ENCODE measurements around the gene SLC10A1.
A peak's percentile ranks its signal among the peaks of the same experiment; 100 is the strongest.
"Not testable (repeated sequence)": the region's sequence is repeated elsewhere in the genome, so short reads cannot be mapped to it uniquely, and the experiment has no call there.

Gene SLC10A1

DNA sequence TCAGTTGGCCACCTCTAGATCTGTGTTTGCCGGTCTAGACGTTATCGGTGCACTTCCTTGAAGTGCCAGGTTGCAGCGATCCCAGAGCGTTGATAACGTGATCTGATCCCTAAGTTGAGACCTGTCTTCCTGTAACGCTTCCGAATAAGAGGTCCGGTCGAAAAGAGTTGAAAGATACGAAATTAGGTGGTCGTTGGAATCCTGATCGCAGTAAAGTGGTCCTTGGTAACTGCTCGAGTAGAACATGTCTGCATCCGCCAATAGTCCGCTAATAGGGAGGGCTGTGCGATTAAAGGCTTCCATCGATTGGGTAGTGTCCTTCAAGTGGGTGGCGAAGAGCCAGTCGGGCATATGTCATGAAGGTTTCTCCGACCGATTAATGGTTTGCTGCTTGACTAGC, 27.4 kb downstream of the SLC10A1 start:
- no peak for DNase-seq (ENCODE audit: low read depth)

DNA sequence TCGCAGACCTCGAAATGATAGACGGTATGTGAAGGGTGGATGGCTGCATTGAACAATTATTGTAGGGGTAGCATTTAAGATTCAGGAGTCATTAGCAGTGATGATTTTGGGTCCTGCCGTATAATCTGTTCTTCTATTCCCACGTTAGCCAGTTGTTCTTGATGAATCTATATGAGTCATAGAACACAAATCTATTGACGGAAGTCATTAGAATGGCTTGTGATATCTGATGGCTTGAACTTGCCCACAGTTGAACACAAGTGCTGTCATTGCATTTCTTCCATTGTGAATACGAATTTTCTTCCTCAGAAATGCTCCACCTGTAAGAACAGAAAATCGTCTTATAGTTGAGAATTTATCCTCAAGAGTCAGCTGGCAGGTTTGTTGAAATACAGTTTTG, 28.2 kb downstream of the SLC10A1 start:
- no peak for DNase-seq (ENCODE audit: low read depth)

GRCh38 chr14:69767369-69767999, 29.6 kb downstream of the SLC10A1 start:
- peak; percentile 80 for DNase-seq (ENCODE audit: low read depth)

- DNase-seq (ENCODE audit: low read depth): peak; percentile 97
Measured at GRCh38 chr14:69766984-69767368, 30.1 kb downstream of the SLC10A1 start, which contains the start of gene SRSF5. SRSF5 (plus strand) TSS chr14:69767142; CDS start chr14:69768157, 1,015 bp downstream.

GRCh38 chr14:69763761-69764510, 33.1 kb downstream of the SLC10A1 start:
- no peak for DNase-seq (ENCODE audit: low read depth)

GRCh38 chr14:69760810-69761209, 36.2 kb downstream of the SLC10A1 start:
- no peak for DNase-seq (ENCODE audit: low read depth)

DNA sequence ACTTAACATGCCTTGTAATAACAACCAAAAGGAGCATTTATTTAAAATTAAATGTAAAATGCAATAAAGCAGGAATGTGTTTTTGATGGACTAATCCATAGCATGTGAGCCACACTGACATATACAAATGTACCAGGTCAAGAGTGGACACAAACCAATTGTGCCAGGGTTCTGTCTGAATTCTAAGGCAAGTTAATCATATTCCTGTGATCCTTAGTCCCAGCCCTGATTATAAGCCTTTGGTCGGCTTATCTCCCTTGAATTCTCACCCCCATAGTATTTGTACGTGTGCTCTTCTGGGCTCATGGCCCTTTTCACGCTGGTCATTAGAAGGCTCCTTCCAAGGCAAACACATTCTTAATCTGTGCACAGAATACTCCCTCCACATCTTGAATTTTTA, 40.7 kb downstream of the SLC10A1 start:
- DNase-seq (ENCODE audit: low read depth): no peak

GRCh38 chr14:69755784-69756183, 41.3 kb downstream of the SLC10A1 start:
- no peak for DNase-seq (ENCODE audit: low read depth)

- no peak for DNase-seq (ENCODE audit: low read depth)
Measured at GRCh38 chr14:69755296-69755695, 41.7 kb downstream of the SLC10A1 start.

GRCh38 chr14:69754487-69754886, 42.6 kb downstream of the SLC10A1 start:
- DNase-seq (ENCODE audit: low read depth): no peak

DNA sequence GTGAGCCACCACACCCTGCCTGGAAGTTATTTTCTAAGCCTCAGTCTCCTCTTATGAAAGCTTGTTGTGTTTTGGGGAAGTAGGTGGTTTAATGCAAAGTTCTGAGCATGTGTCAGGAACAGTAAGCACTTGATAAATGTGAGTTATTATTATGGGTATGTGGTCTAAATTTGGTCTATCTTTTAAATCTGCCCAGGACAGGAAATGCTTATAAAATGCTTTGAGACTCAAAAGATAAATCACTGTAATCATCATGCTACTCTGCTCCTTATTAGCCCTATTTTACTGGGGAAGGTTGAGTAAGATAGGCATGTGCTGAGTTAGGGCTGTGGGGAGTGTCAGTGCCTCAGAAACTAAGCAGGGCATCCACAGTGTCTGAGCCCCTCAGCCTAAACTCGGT, 43.2 kb downstream of the SLC10A1 start:
- DNase-seq (ENCODE audit: low read depth): no peak

- DNase-seq (ENCODE audit: low read depth): no peak
Measured at GRCh38 chr14:69752773-69753172, 44.3 kb downstream of the SLC10A1 start.

DNA sequence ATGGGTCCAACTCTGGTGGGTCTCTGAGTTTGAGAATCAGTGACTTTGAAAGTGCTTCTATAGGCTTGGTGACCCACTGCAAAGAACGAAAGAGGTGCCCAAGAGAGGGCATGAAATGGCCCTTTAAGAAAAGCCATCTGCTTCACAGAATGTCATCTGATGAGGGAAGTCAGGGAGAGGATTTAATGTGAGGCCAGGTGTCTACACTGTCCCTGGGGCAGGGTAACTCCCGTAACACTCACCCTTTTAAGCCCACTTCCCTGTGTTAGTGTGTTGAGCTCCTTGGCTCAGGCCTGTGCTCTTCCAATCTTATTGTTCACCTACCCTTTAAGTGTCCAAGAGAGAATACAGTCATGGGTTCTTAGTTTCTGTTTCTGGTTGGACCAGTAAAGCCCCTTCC, 46.5 kb downstream of the SLC10A1 start:
- no peak for DNase-seq (ENCODE audit: low read depth)

GRCh38 chr14:69749956-69750355, 47.1 kb downstream of the SLC10A1 start:
- DNase-seq (ENCODE audit: low read depth): no peak

DNA sequence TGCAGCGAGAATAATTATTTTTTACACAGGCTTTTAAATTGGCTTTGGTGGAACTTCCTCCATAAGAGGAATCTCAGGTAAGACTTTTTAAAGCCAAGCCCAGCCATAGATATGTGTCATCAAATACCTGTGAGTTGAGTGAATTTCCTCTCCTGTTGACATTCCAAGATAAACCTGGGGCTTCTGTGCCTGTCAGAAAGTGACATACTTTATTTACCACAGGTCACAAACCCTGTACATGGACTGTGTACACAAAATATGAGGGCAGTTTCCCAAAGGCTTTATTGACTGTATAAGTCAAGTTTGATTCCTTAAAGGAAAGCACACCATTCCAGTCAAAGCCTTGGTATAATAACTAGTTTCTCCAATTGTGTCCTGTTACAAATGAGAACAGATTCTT, 56.0 kb downstream of the SLC10A1 start:
- DNase-seq (ENCODE audit: low read depth): no peak

DNA sequence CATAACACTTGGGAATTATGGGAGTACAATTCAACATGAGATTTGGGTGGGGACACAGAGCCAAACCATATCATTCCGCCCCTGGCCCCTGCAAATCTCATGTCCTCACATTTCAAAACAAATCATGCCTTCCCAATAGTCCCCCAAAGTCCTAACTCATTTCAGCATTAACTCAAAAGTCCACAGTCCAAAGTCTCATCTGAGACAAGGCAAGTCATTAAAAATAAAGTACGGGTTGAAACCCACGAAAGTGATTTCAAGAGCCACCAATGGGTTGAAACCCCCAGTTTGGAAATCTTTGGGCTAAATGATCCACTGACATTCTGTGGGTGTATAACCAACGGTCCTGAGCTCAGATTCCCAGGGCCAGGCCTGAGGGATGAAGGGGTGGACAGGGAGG, 60.6 kb downstream of the SLC10A1 start:
- DNase-seq (ENCODE audit: low read depth): not testable (repeated sequence)

- DNase-seq (ENCODE audit: low read depth): not testable (repeated sequence)
Measured at GRCh38 chr14:69731919-69732598, 65.0 kb downstream of the SLC10A1 start.

GRCh38 chr14:69727860-69728259, 69.2 kb downstream of the SLC10A1 start:
- DNase-seq (ENCODE audit: low read depth): no peak

DNA sequence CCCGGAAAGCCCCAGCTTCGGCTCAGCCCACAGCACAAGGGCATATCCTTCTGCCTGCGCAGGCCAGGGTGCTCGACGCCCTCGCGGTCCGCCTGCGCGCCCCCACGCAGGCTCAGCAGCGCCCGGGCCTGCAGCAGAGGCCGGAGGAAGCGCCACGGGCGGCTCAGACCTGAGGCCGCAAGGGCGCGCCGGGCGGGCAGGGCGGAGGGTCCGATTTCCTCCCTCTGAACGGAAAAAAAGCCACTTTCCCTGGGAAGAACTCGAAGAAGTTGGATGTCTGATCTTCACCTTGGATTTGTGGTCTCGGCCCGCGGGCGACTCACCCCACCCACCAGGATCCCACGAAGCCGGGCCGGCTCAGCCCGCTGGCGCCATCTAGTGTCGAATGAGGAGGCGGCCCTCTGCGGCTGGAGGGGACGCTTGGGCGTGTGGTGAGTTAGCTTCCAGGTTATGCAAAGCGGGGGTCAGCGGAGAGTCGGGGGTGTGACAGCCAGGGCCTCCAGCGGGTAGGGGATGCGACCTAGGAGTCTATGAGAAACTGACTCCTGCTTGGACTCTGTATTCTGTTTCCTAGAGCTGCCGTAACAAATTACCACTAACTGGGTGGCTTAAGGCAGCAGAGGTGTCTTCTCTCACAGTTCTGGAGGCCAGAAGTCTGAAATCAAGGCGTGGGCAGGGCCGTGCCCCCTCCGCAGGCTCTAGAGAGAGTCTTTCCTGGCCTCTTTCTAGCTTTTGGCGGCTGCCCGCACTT, 70.1 kb downstream of the SLC10A1 start:
- peak; percentile 40 for DNase-seq (ENCODE audit: low read depth)
